ENCODE data around the gene SLC35G2. TPM values are rescaled to one million over a fixed set of nuclear protein-coding genes. Genes with fewer than 3 reads are reported as not detected.

SLC35G2 gene
- total RNA-seq, 1 donor = 8.0 TPM

DNA sequence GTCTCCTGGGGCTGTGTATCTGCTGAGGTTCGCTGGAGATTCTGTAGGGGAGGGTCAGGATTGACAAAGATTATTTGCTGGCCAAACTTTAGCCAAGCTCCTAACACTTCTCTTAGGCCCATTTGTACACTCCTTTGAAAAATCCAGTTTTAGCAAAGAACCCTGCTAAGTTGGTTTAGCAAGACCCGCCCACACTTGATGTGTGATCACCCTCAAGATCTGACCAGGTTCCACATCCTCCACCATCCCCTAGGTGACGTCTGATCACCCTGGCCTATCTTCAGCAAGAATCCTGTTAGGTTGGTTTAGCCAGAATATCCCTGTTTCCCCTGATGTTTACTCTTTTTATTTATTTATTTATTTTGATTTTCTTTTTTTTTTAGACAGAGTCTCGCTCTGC, 14.8 kb upstream of the SLC35G2 start:
- H3K27me3 ChIP-seq (ENCODE audit: insufficient read depth, low read length) = no peaks in the 10 kb centered on the region
- H3K4me2 ChIP-seq (ENCODE audit: insufficient read depth, low read length) = no peak overlapping the region
- no peaks in the 10 kb centered on the region for H3K9me3 ChIP-seq (ENCODE audit: low read depth, low read length)

DNA sequence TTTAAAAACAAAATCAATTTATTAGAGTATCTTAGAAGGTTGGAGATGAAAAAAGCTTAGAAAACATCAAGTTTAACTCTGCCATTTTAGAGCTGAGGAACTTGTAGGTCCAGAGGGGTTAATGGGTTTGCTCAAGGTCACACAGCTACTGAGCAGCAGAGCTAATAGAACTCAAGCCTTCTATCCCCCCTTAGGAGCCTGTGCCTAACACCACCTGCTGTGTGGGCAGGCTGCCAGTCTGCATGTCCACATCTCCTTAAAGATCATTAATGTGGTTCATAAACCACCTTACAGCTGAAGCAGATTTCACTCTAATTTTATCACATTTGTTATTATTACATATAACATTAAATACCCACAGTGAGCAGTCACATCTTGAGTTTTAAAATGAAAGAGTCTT, 14.1 kb upstream of the SLC35G2 start:
- Histone ChIP-seq H3K36me3 (ENCODE audit: insufficient read depth, low read length) (no peaks in the 10 kb centered on the region), H3K4me1 (ENCODE audit: insufficient read depth, low read length) (peaks cover 9% of the 10 kb centered on the region), H3K27ac (ENCODE audit: low read depth, low read length) (no peak overlapping the region), H3K4me3 (ENCODE audit: insufficient read depth, low read length) (no peak overlapping the region), H2AFZ (ENCODE audit: low read length) (no peak overlapping the region), H3K27me3 (ENCODE audit: insufficient read depth, low read length) (no peaks in the 10 kb centered on the region), H3K9me3 (ENCODE audit: low read depth, low read length) (no peaks in the 10 kb centered on the region), H3K4me2 (ENCODE audit: insufficient read depth, low read length) (no peak overlapping the region), H3K79me2 (ENCODE audit: insufficient read depth, low read length) (no peaks in the 10 kb centered on the region), H4K20me1 (ENCODE audit: insufficient read depth, low read length) (no peaks in the 10 kb centered on the region)
- DNase-seq (ENCODE audit: insufficient read length, low spot score, missing footprints) = no peak
- TF ChIP-seq, protein P1, sequence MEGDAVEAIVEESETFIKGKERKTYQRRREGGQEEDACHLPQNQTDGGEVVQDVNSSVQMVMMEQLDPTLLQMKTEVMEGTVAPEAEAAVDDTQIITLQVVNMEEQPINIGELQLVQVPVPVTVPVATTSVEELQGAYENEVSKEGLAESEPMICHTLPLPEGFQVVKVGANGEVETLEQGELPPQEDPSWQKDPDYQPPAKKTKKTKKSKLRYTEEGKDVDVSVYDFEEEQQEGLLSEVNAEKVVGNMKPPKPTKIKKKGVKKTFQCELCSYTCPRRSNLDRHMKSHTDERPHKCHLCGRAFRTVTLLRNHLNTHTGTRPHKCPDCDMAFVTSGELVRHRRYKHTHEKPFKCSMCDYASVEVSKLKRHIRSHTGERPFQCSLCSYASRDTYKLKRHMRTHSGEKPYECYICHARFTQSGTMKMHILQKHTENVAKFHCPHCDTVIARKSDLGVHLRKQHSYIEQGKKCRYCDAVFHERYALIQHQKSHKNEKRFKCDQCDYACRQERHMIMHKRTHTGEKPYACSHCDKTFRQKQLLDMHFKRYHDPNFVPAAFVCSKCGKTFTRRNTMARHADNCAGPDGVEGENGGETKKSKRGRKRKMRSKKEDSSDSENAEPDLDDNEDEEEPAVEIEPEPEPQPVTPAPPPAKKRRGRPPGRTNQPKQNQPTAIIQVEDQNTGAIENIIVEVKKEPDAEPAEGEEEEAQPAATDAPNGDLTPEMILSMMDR (IDR thresholded peaks at IDR 0.05; ENCODE audit: extremely low read depth, low read depth, low read length) = no peak

More for the DNA sequence above, 14.8 kb upstream of the SLC35G2 start:
- Histone ChIP-seq H3K4me1 (ENCODE audit: insufficient read depth, low read length) (peaks cover 9% of the 10 kb centered on the region), H3K36me3 (ENCODE audit: insufficient read depth, low read length) (no peaks in the 10 kb centered on the region), H2AFZ (ENCODE audit: low read length) (no peak overlapping the region), H3K4me3 (ENCODE audit: insufficient read depth, low read length) (no peak overlapping the region), H3K27ac (ENCODE audit: low read depth, low read length) (no peak overlapping the region), H4K20me1 (ENCODE audit: insufficient read depth, low read length) (no peaks in the 10 kb centered on the region), H3K79me2 (ENCODE audit: insufficient read depth, low read length) (no peaks in the 10 kb centered on the region)
- TF ChIP-seq, protein P1 (IDR thresholded peaks at IDR 0.05; ENCODE audit: extremely low read depth, low read depth, low read length) = no peak
- DNase-seq (ENCODE audit: insufficient read length, low spot score, missing footprints) = no peak

- Histone ChIP-seq H4K20me1 (ENCODE audit: insufficient read depth, low read length) (no peaks in the 10 kb centered on the region), H3K4me1 (ENCODE audit: insufficient read depth, low read length) (peaks cover 9% of the 10 kb centered on the region), H3K79me2 (ENCODE audit: insufficient read depth, low read length) (no peaks in the 10 kb centered on the region), H3K4me2 (ENCODE audit: insufficient read depth, low read length) (no peak overlapping the region), H3K27me3 (ENCODE audit: insufficient read depth, low read length) (no peaks in the 10 kb centered on the region), H3K4me3 (ENCODE audit: insufficient read depth, low read length) (no peak overlapping the region), H3K36me3 (ENCODE audit: insufficient read depth, low read length) (no peaks in the 10 kb centered on the region), H3K9me3 (ENCODE audit: low read depth, low read length) (no peaks in the 10 kb centered on the region), H3K27ac (ENCODE audit: low read depth, low read length) (no peak overlapping the region), H2AFZ (ENCODE audit: low read length) (no peak overlapping the region)
- DNase-seq (ENCODE audit: insufficient read length, low spot score, missing footprints) = no peak
- TF ChIP-seq, protein P1 (IDR thresholded peaks at IDR 0.05; ENCODE audit: extremely low read depth, low read depth, low read length) = no peak
Measured at GRCh38 chr3:136805795-136806194, 13.1 kb upstream of the SLC35G2 start.

GRCh38 chr3:136811701-136812100, 7.2 kb upstream of the SLC35G2 start:
- no peaks in the 10 kb centered on the region for H4K20me1 ChIP-seq (ENCODE audit: insufficient read depth, low read length)
- no peaks in the 10 kb centered on the region for H3K79me2 ChIP-seq (ENCODE audit: insufficient read depth, low read length)
- H3K4me1 ChIP-seq (ENCODE audit: insufficient read depth, low read length) = no peaks in the 10 kb centered on the region
- DNase-seq (ENCODE audit: insufficient read length, low spot score, missing footprints) = no peak
- no peaks in the 10 kb centered on the region for H3K36me3 ChIP-seq (ENCODE audit: insufficient read depth, low read length)
- no peaks in the 10 kb centered on the region for H3K27me3 ChIP-seq (ENCODE audit: insufficient read depth, low read length)
- H2AFZ ChIP-seq (ENCODE audit: low read length) = no peak overlapping the region
- no peak overlapping the region for H3K27ac ChIP-seq (ENCODE audit: low read depth, low read length)
- no peak overlapping the region for H3K4me3 ChIP-seq (ENCODE audit: insufficient read depth, low read length)
- no peaks in the 10 kb centered on the region for H3K9me3 ChIP-seq (ENCODE audit: low read depth, low read length)
- H3K4me2 ChIP-seq (ENCODE audit: insufficient read depth, low read length) = no peak overlapping the region
- TF ChIP-seq, protein P1 (IDR thresholded peaks at IDR 0.05; ENCODE audit: extremely low read depth, low read depth, low read length) = no peak
